DLD1 (cell line): ENCODE measurements around the gene PLEKHA1.

Source experiments
- in situ Hi-C: cut with HindIII; loops from 2 replicates; pipeline ENCODE4 v1.10.0; 2017; ENCODE audit warnings: low sequenced_read_pairs

PLEKHA1 gene

DNA sequence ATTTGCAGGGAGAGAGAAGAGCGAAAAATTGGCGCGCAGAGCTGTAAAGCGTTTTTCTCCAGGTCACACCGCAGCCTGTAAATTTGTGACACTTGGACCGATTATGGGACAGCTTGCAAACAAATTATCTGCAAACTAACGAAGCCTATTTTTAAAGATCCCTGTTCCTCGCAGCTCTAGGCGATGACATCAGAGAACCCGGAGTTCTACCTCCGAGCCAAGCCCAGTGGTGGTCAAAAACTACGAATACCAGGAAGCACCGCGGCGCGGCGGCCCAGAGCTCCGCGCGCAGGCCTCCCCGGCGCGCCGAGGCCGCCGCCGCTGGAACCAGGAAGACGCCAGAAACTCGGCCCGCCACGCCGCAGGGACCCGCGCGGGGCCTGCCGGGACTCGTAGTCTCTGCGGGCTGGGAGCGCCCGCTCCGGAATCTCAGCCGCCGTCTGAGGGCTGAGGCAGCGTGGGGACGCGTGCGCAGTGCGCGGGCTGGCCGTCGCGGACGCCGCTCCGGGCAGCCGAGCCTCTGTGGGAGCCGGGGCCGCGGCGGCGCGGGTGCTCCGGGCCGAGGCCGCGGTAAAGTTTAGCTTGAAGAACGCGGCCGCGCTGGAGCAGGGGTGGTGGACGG is at the start of gene PLEKHA1:
TSS of gene PLEKHA1 (plus strand) at position 472 of the 622 bp plus-strand sequence. CDS start 18,493 bp downstream, outside the sequence.
- in situ Hi-C loops, result no loop called here

DNA sequence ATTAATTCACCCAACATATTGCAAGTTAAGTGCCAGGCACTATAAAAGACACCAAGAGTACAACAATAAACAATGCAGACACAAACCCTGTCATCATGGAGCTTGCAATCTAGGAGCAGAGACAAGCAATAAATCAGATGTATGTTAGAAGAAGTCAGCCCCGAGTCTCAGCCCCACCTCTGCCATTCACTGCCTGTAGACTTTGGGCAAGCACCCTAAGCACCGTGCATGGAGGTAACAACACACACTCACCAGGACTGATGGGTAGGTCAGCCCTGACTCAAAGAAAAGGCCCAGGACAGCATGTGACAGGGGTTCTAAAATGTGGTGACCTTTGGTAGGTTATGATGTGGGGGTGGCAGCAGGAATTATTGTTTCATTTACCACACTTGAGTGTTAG is 49.3 kb upstream of the PLEKHA1 start:
- in situ Hi-C loops, result no loop called here

DNA sequence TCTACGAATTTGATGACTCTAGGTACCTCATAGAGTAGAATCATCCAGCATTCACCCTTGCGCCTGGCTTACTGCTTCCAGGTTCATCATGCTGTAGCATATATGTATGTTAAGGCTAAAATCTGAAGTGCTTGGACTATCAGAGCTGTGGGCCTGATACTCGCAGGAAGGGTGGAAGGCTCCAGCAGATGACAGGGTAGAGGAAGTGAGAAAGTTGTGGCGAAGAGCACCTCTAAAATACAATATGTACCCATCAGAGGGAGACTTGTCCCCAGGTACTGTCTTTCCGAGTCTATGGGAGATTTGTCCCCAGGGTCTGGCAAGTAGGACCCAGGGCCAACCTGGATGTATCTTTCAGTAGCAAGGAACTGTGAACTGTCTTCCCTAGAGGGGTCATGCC is 48.1 kb upstream of the PLEKHA1 start:
- in situ Hi-C loops, result no loop called here

DNA sequence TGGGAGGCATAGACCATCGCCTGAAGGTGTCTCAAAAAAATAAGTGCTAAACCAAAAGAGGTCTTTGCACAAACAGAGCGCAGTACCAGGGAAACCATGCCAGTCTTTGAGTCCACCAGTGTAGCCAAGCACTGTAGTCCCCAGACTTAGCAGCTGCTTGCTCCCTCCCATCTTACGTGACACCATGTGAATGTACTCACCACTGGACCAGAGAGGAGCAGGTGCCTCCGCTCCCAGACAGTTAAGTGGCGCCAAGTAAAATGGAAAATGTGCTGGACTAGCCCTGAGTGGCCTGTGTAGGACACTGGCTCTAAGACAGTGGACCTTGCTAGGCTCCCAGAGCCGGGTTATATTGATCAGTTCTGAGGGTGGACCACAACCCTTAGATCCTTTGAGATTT is 47.7 kb upstream of the PLEKHA1 start:
- in situ Hi-C loops, result no loop called here

DNA sequence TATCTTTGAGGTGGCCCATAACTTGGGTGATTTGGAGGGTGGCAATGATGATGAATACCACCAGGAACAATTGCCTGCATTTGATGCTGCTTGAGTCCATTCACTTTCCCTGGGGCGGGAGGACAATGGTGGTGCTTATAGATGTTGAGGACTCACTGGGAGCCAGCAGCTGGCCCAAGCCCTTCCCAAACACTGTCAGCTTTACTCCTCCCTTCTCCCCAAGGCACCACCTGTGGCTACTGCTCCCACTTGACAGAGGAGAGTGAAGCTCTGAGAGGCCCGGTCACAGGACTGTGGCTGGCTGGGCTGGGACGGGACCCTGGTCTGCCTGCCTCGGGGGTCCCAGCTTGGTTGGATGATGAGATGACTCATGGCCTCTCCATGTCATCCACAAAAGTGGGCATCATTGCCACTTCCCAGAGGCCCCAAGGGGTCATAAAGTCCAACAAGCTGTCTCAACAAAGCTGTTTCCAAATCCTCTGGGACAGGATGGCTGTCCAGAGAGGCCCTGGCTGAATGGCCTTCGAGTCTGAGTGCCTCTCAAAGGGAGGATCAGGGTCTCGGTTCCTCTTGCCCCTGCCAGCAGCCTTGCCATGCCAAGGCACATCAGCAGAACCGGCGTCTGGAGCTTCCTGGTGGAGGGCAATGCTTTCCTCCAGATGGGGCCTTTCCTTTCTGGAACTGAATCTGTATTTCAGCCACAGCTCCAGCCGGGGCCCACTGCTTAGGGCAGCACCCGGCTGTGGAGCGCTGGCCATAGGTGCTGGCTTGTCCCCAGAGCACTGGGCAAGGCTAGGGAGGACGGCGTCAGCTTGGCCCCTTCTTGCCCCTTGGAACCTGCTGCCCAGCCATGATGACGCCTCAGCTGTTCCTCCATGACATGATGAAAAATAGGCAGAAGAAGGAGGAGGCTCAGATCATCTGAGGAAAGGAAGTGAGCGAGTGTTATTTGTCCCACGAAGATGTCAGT is 47.0 kb upstream of the PLEKHA1 start:
- in situ Hi-C loops, result no loop called here

DNA sequence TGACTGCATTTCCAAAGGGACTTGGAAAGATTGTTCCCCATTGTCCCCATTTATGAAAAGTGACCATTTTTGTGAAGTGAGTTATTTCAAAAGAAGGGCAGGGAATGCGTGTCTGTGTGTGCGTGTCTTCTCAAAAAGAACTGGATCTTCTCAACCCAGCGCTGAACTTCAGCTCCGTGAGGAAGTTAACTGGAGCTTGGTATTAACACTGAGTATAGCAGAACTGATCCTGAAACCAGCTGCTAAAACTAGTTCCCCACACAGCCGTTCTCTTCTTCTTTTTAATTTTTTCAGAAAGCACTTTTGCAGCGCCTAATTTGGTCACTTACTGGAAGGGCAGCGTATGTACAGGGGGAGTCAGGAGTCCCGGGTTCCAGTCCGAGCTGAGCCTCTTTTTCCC is 45.8 kb upstream of the PLEKHA1 start:
- in situ Hi-C loops, result no loop called here

DNA sequence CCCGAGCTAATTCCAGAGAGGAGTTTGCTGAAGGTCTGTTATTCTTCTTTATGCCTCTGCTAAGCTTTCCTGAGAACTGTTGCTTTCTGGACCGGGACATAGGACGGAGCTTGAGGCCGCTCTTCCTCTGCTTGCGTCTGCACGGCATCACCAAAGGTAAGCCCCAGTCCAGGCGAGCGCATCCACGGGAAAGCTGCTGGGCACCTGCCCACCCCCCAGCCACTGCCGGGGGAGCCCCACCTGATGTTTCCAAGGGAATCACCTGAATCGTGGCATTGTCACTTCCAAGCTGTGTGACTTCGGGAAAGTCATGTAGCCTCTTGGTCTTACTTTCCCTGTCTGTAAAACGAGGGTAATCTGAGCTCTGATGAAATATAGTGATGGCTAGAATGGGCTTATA is 45.1 kb upstream of the PLEKHA1 start:
- in situ Hi-C loops, result no loop called here

DNA sequence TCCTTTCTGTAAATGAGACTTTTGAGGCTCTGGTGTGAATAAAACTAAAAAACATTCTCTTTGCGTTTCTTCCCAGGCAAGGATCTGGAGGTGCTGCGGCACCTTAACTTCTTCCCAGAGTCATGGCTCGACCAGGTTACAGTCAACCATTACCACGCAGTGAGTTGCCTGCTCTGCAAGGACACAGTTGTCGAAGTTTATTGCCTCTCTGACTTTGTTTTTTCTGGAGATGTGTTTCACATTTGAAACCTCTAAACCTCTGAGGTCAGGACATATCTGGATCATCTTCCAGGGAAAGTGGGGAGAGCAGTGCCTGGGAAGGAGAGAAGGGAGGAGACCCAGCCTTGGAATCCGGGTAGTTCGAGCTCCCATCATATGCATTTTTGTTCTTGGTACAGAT is 43.4 kb upstream of the PLEKHA1 start:
- in situ Hi-C loops, result no loop called here

DNA sequence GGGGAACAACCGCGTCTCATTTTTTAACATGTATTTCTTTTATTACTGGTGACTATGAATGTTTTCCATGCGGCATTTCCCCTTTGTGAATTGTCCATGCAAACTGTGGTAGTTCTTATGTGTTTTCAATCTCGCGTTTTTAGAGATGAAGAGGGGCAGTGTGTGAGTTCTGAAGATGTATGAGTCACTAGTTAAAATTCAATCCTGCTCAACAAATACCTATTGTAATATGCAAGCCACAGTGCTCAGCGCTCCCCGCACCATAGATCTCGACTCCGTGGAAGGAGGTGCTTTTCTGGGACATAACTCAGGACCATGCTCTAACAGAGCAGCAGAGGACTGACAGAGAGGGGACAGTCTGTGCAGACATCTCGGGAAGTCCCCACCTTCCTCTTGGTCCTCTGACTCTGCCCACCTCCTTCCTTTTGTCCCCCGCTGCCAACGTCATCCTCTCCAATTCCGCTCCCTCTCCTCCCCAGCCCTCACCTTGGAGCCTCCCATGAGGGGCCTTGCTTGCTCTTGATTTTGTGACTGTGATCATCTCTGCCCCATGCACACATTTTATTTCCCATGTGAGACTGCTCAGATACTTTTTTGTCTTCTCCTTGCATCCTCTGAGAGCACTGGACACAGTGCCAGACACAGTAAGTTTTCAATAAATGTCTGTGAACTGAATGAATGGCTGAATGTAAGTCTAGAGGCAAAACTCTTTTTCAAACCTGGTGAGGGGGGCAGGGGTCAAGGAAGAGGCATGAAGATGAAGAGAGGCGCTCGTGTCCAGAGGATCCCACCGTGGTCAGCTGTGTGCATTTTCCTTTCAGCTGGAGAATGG is 42.7 kb upstream of the PLEKHA1 start:
- in situ Hi-C loops, result no loop called here

DNA sequence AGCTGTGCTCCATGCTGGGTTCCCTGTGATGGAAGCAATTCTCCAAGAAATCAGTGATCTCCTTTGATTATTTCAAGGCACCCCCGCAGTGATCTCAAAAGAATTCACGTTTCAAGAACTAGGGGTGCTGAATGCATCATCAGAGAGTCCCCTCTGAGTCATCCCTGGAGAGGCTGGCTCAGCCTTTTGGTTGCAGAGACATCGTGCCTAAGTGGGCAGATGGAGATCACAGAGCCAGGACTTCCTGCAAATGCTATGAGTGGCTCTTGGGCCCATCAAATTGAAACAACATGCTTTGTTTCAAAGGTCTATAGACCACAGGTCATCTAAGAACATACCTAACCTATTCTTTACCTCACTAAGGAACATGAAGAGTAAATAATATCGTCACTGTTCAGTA is 41.5 kb upstream of the PLEKHA1 start:
- in situ Hi-C loops, result no loop called here

DNA sequence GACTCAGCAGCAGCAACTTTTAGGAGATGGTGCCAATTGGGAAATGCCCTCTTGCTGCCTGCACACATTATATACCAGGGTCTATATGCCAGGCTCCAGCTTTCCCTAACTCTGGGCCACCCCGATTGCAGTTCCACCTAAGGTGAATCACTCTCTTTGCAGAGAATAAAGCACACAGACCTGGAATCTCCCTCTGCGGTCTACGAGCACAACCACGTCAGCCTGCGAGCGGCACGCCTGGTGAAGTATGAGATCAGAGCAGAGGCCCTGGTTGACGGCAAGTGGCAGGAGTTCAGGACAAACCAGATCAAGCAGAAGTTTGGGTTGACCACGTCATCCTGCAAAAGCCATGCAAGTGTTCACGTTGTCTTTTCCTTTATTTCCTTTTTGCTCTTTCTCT is 38.2 kb upstream of the PLEKHA1 start:
- in situ Hi-C loops, result no loop called here

DNA sequence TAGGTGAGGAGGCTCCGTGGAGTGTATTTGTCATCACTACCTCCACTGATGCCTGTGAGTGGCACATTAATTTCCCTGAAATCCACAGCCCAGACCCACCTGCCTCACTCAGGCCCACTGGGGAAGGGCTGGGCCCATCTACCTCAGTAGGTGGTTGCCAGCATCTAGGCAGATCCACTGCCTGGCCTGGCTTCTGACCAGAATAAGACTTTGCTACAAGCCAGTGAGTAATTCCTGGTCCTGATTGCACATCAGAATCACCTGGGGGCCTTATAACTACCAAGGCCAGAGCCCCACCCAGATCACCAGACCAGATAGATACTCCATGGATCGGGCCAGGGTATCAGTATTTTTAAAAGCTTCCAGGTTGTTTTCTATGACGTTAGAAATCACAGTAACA is 37.5 kb upstream of the PLEKHA1 start:
- in situ Hi-C loops, result no loop called here

DNA sequence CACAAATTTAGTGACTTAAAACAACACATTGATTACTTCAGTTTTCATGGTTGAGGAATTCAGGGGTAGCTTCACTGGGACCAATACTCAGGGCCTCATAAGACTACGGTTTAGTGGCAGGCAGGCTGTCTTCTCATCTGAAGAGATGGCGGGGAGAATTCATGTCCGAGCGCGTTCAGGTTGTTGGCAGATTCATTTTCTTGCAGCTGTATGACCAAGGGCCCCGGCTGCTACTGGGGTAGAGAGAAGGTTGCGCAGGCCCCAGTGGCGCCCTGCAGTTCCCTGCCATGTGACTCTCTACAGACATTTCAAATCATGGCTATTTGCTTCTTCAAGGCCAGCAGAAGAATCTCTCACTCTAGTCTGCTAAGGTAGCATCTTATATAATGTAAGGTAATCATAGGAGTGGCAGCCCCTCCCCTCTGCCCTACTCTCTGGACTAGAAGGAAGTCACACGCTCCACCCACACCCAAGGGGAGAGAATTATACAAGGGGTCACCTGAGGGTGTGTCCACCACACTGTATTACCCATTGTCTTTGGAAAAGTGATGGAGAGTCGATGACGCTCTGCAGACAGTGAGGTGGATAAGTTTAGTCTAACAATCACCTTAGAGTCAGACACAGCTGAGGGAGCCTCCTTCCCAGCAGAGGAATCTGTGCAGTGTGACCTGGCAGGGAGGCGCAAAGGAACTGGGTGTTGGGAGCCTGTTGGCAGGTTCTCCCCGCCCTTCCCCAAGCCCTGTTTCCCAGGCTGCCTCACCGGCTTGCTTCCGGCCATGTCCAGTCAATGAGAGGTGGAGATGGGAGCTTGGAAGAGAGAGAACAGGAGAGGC is 35.7 kb upstream of the PLEKHA1 start:
- in situ Hi-C loops, result no loop called here

DNA sequence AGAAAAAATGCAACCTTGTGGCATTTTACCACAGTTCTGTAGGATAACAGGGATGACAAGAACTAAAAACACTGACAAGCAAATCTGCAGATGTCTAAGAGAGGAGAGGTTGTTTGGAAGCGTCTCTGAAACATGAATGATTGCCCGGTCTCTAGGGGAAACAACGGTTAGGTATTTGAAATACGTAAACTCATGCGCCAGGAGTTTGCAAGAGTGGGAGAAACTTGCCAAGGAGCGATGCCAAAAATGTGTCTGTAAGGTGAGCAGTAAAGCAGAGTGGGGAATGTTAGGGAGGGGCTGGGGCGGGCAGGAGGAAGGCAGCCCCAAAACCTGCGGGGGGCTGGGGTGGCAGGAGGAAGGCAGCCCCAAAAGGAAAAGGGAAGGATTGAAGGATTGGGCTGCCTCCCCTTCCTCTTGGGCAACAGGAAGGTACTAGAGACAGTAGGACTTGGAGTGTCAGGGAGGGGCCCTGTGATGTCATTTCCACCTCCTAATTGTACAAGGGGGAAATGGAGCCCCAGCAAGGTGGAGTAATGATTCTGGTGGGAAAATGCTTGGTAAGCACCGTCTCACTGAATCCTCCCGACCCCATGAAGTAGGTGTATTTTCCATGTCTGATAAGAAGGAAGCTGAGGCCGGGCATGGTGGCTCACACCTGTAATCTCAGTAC is 33.2 kb upstream of the PLEKHA1 start:
- in situ Hi-C loops, result no loop called here

DNA sequence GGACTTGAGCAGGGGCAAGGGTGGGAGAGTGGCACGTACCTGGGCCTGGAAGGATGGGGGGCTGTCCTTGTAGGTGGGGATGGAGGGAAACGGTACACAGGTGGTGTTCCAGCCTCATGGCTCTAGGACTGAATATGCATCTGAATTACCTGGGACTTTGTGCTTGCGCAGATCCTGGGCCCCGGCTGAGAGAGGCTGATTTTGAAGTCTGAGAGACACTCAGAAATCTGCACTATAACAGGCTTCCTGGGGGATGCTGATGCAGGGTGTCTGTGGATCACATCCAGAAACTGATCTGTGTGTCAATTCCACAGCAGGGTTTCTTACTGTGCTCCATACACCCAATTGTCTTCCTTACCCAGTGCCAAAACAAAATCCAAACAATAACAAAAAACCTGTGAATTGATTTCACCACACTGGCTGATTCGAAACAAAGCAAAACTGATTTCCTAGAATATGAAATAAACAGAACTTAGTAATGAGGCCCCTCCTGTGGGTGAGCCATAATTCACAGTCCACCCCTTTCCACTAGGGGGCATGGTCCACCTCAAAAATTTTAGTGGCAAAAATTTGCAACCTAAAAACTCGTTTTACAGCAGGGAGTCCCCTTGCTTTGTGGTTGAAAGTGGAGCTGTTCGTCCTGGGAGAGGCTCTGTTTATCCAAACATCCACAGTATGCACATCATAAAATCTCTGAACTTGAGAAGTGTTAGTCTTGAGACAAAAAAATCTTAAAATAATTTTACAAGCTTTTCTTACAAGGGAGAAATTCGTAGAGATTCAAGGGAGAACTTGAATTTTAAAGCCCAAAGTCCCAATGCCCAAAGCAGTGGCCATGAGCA is 32.0 kb upstream of the PLEKHA1 start:
- in situ Hi-C loops, result no loop called here

DNA sequence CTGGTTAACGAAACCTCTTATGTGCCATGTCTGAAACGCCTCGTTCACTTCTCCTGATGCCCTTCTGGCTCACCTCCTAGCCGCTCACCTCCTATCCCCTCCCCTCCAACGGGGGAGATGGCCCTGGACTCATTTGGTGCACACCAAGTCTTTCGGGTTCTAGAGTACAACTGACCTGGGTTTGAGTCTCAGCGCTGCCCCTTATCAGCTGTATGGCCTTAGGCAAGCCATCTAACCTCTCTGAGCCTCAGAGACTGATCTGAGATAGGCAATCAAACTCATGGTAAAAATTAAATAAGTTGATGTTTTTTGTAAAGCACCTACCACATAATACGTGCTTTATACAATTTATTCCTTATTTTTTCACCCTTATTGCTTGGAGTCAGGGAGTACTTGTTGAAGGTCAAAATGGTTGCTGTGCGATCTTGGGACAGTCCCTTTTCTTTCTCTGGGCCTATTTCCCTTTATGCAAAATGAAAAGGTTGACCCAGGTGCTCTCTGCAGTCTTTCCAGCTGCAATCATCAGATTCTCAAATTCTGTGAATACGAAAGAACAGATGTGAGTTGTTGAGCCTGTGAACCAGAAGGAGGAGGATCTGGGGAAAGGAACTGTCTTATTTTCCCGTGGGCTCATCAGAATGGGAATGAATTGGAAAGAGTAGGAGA is 31.2 kb upstream of the PLEKHA1 start:
- in situ Hi-C loops, result no loop called here

DNA sequence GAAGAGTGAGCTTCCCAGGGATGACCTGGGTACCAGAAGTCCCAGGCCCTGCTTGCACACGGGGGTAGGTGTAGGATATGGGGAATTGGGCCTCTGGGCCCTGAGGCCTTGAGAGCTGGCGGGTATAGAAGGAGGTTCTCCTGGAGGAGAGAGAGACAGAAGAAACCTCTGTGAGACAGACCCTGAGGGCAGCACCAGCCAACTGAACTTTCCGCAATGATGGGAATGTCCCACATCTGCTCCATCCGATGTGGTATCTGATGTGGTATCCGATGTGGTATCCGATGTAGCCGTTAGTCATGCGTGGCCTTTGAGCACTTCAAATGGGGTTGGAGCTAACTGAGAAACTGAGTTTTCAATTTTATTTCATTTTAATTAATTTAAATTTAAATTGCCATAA is 30.6 kb upstream of the PLEKHA1 start:
- in situ Hi-C loops, result no loop called here

DNA sequence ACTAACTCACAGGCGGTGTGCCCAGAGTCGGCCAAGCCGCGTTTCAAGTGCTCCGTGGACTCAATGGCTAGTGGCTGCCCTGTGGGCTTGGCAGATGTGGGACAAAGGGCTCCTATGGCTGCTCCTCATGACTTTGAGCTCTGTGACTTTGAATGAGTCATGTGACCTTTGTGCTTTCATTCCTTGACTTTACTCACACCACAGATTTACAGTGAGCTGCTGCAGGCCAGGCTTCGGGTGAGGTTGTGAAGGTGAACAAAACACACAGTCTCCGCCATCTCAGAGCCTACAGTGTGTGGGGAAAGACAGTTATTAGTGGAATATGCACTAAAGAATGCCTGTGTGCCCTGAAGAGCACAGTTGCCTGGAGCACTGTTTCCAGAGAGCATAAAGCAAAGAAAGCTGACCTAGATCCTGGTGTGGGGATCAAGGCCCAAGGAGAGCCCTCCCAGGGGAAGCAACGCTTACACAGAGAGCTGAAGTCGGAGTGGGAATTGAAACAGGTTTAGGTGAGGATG is 29.7 kb upstream of the PLEKHA1 start:
- in situ Hi-C loops, result no loop called here
